ENCODE measurements around the gene GRIP2.

GRCh38 chr3:14445773-14446172 lies 94.4 kb downstream of the GRIP2 start:
- TF ChIP-seq CTCF (conservative IDR thresholded peaks at IDR 0.05 in 1 of 2, IDR thresholded peaks at IDR 0.05 in 1 of 2; ENCODE audit: extremely low read depth in 1 of 2, insufficient read depth in 1 of 2, low read depth in 1 of 2, low read length in 2 of 2) (no peak), EZH2 (IDR thresholded peaks at IDR 0.05; ENCODE audit: borderline replicate concordance, low read length) (no peak)

Measured in mammary epithelial cell (primary cell).